Keratinocyte (primary cell): ENCODE data around the gene IGF1R. TPM values are rescaled to one million over a fixed set of nuclear protein-coding genes. Genes with fewer than 3 reads are reported as not detected.

ENCODE experiments used
- DNase-seq: peaks from one replicate; pipeline ENCODE4 v3.0.0-alpha.2; 2011; ENCODE audit warnings: low read depth, missing footprints, low spot score
- FAIRE-seq: peaks from 2 replicates; lab custom pipeline; 2011; peaks lifted over from hg19 to GRCh38; lab: Jason Lieb, UNC
- H2AFZ ChIP-seq: 2 replicates; pipeline ENCODE4 v1.6.0; 2012; ENCODE audit warnings: low read length, control low read depth, inconsistent platforms; ENCODE audit not compliant: control insufficient read depth
- H3K27ac ChIP-seq: 2 replicates; pipeline ENCODE4 v1.5.1; 2011; ENCODE audit warnings: low read length; ENCODE audit not compliant: control insufficient read depth, insufficient read depth
- H3K27me3 ChIP-seq: 3 replicates; pipeline ENCODE4 v1.6.0; 2011; ENCODE audit warnings: low read length; ENCODE audit not compliant: control insufficient read depth, insufficient read depth; ENCODE audit errors: extremely low read depth
- H3K36me3 ChIP-seq, 2 experiments: 2 replicates in 1 of 2; 3 replicates in 1 of 2; pipeline ENCODE4 v1.5.1; 2011; ENCODE audit warnings: low read length in 2 of 2, mild to moderate bottlenecking in 1 of 2; ENCODE audit not compliant: control insufficient read depth in 2 of 2, insufficient read depth in 2 of 2; ENCODE audit errors: extremely low read depth in 1 of 2
- H3K4me1 ChIP-seq: 3 replicates; pipeline ENCODE4 v1.5.1; 2011; ENCODE audit warnings: low read length; ENCODE audit not compliant: control insufficient read depth, insufficient read depth; ENCODE audit errors: extremely low read depth
- H3K4me2 ChIP-seq: 3 replicates; pipeline ENCODE4 v1.6.0; 2011; ENCODE audit warnings: low read depth, low read length; ENCODE audit not compliant: control insufficient read depth, insufficient read depth; ENCODE audit errors: extremely low read depth
- H3K4me3 ChIP-seq, 3 experiments: fragments of 200-600 bp in 1 of 3; sonication (generic) in 1 of 3; 2 replicates in 2 of 3; 3 replicates in 1 of 3; pipeline ENCODE4 v1.5.1; 2011 to 2016; ENCODE audit warnings: low read length in 3 of 3, mild to moderate bottlenecking in 3 of 3, control low read depth in 2 of 3, inconsistent platforms in 1 of 3, low read depth in 1 of 3, mixed read lengths in 1 of 3, mixed run types in 1 of 3, moderate library complexity in 1 of 3; ENCODE audit not compliant: control insufficient read depth in 2 of 3, insufficient read depth in 2 of 3; ENCODE audit errors: extremely low read depth in 1 of 3
- H3K79me2 ChIP-seq: 2 replicates; pipeline ENCODE4 v1.6.0; 2012; ENCODE audit warnings: low read length; ENCODE audit not compliant: control insufficient read depth, insufficient read depth
- H3K9ac ChIP-seq: 3 replicates; pipeline ENCODE4 v1.6.0; 2011; ENCODE audit warnings: low read length; ENCODE audit not compliant: control insufficient read depth, insufficient read depth; ENCODE audit errors: extremely low read depth
- H3K9me1 ChIP-seq: 3 replicates; pipeline ENCODE4 v1.6.0; 2011; ENCODE audit warnings: low read length; ENCODE audit not compliant: control insufficient read depth, insufficient read depth; ENCODE audit errors: extremely low read depth
- H3K9me3 ChIP-seq: 2 replicates; pipeline ENCODE4 v1.5.1; 2012; ENCODE audit warnings: low read depth, low read length; ENCODE audit not compliant: control insufficient read depth
- H4K20me1 ChIP-seq: 3 replicates; pipeline ENCODE4 v1.6.0; 2011; ENCODE audit warnings: low read length; ENCODE audit not compliant: control insufficient read depth, insufficient read depth; ENCODE audit errors: extremely low read depth
- CTCF ChIP-seq, 3 experiments: IDR thresholded peaks in 1 of 3; conservative IDR thresholded peaks in 1 of 3; optimal IDR thresholded peaks in 1 of 3; 2 replicates in 2 of 3; 3 replicates in 1 of 3; pipeline versions ENCODE3 to v1.5.1; 2011; ENCODE audit warnings: low read length in 3 of 3, mild to moderate bottlenecking in 3 of 3, moderate library complexity in 2 of 3, control low read depth in 1 of 3, inconsistent platforms in 1 of 3; ENCODE audit not compliant: insufficient read depth in 2 of 3; ENCODE audit errors: extremely low read depth in 1 of 3
- EZH2 ChIP-seq: IDR thresholded peaks from one replicate; pipeline ENCODE4 v1.6.1; 2012; ENCODE audit warnings: inconsistent platforms, mild to moderate bottlenecking, low read length, moderate library complexity
- dilution Hi-C: fragments of 300-500 bp; cut with MboI; formaldehyde crosslinking; loops from one replicate; pipeline ENCODE4 v1.7.0; 2020; ENCODE audit warnings: low sequenced_read_pairs; ENCODE audit not compliant: extremely low pct_ligation_motif_present
- polyA plus RNA-seq, 5 experiments: library from polyadenylated mRNA; depleted of rRNA in 3 of 5; stranded (reverse) in 3 of 5; stranded (forward) in 1 of 5; unstranded in 1 of 5; fragments of >200 nt; gene quantifications; 1 replicate in 1 of 5; 2 replicates in 3 of 5; 3 replicates in 1 of 5; pipeline versions ENCODE4 v1.2.1 to v1.2.3, GENCODE V29; 2011 to 2012; ENCODE audit warnings: missing spikeins in 2 of 5, low read depth in 1 of 5, low replicate concordance in 1 of 5

Gene IGF1R
- polyA plus RNA-seq, 1 donor (not counting 4 experiments of a cell fraction or from before 2014, with no cell fraction given), result 14.5 TPM

GRCh38 chr15:98868564-98868963, 220.2 kb downstream of the IGF1R start:
- H3K4me3 ChIP-seq, result peak overlapping the region in 2 of 3 experiments; percentile 53 to 55
- H3K9me1 ChIP-seq, result no peaks in the 10 kb centered on the region
- H3K4me1 ChIP-seq, result peaks cover 37% of the 10 kb centered on the region
- H3K4me2 ChIP-seq, result peak overlapping the region; percentile 89
- TF ChIP-seq CTCF (optimal IDR thresholded peaks at IDR 0.05 in 1 of 3, IDR thresholded peaks at IDR 0.05 in 1 of 3, conservative IDR thresholded peaks at IDR 0.05 in 1 of 3; ENCODE audit: extremely low read depth in 1 of 3, insufficient read depth in 2 of 3, low read length in 3 of 3), result no peak
- no peak for TF ChIP-seq EZH2
- peak overlapping the region; percentile 64 for H3K27ac ChIP-seq
- DNase-seq (no peak), FAIRE-seq (peak; percentile 74)
- no peaks in the 10 kb centered on the region for H3K36me3 ChIP-seq
- H3K9ac ChIP-seq, result peak overlapping the region; percentile 56
- H2AFZ ChIP-seq, result peak overlapping the region; percentile 51
- no peaks in the 10 kb centered on the region for H3K9me3 ChIP-seq
- no peaks in the 10 kb centered on the region for H3K27me3 ChIP-seq
- dilution Hi-C loops, result no loop called here
- no peaks in the 10 kb centered on the region for H4K20me1 ChIP-seq
- peaks cover 82% of the 10 kb centered on the region for H3K79me2 ChIP-seq

DNA sequence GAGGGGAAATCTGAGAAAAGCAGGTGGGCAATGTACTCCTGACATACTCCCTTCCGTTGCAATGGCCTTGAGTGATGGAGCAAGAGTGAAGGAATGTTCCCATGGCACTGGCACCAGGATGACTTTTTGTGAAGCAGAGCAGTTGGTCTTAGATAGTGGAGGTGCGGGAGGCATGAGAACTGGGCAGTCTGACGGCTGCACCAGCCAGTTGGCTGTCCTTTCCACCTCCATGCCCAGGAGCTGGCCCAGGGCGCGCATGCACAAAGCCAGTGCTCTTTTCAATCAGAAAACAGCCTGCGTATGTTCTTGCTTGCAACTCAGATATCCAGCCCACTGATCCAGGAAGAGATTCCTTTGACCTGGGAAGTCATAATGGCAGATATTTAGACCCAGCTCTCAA, 222.4 kb downstream of the IGF1R start:
- dilution Hi-C loops, result no loop called here
- TF ChIP-seq CTCF (optimal IDR thresholded peaks at IDR 0.05 in 1 of 3, IDR thresholded peaks at IDR 0.05 in 1 of 3, conservative IDR thresholded peaks at IDR 0.05 in 1 of 3; ENCODE audit: extremely low read depth in 1 of 3, insufficient read depth in 2 of 3, low read length in 3 of 3), result no peak
- no peak for TF ChIP-seq EZH2
- no peak for DNase-seq
- no peak overlapping the region for H3K9ac ChIP-seq
- H3K27me3 ChIP-seq, result no peaks in the 10 kb centered on the region
- H3K4me1 ChIP-seq, result peaks cover 57% of the 10 kb centered on the region
- no peaks in the 10 kb centered on the region for H3K36me3 ChIP-seq
- peaks cover 2% of the 10 kb centered on the region for H3K9me1 ChIP-seq
- no peak overlapping the region for H2AFZ ChIP-seq
- no peak for FAIRE-seq
- H4K20me1 ChIP-seq, result no peaks in the 10 kb centered on the region
- H3K4me2 ChIP-seq, result no peak overlapping the region
- H3K27ac ChIP-seq, result no peak overlapping the region
- peaks cover 77% of the 10 kb centered on the region for H3K79me2 ChIP-seq
- H3K9me3 ChIP-seq, result no peaks in the 10 kb centered on the region
- H3K4me3 ChIP-seq, result no peak overlapping the region
